HG03432 (cell line): Measurements from ENCODE around the gene FERMT3.
"Not testable (repeated sequence)": the region's sequence is repeated elsewhere in the genome, so short reads cannot be mapped to it uniquely, and the experiment has no call there.

Experiments used
- ATAC-seq: cut with Tn5 transposase; IDR thresholded peaks from one replicate; pipeline ENCODE4 v1.9.1; 2021; ENCODE audit warnings: mild to moderate bottlenecking, moderate library complexity; ENCODE audit not compliant: unreplicated experiment

FERMT3 gene

GRCh38 chr11:64206457-64207255 lies at the start of gene FERMT3:
Gene FERMT3, plus strand, starts transcription at chr11:64206721. Its CDS starts 644 bp downstream, at chr11:64207365.
- ATAC-seq, result peak; percentile 41

- no peak for ATAC-seq
These were observed 48.7 kb upstream of the FERMT3 start for GRCh38 chr11:64157631-64158394.

- no peak for ATAC-seq
These were observed 45.5 kb upstream of the FERMT3 start for GRCh38 chr11:64161037-64161436.

GRCh38 chr11:64162769-64163168 lies 43.8 kb upstream of the FERMT3 start:
- ATAC-seq, result not testable (repeated sequence)

- no peak for ATAC-seq
These were observed 42.6 kb upstream of the FERMT3 start for GRCh38 chr11:64163951-64164350.

- ATAC-seq, result no peak
These were observed 41.9 kb upstream of the FERMT3 start for GRCh38 chr11:64164392-64165312.

- peak; percentile 10 for ATAC-seq
These were observed 41.1 kb upstream of the FERMT3 start for GRCh38 chr11:64165481-64165841.

GRCh38 chr11:64165842-64166635 lies 40.5 kb upstream of the FERMT3 start, which contains the start of gene MACROD1:
Gene MACROD1, minus strand, starts transcription at chr11:64166113. Its CDS starts 119 bp downstream, at chr11:64165994.
- peak; percentile 79 for ATAC-seq

GRCh38 chr11:64170419-64170818 lies 36.1 kb upstream of the FERMT3 start:
- ATAC-seq, result no peak

GRCh38 chr11:64173616-64174355 lies 32.7 kb upstream of the FERMT3 start:
- ATAC-seq, result no peak

- ATAC-seq, result no peak
These were observed 29.8 kb upstream of the FERMT3 start for GRCh38 chr11:64176751-64177150.

- no peak for ATAC-seq
These were observed 28.3 kb upstream of the FERMT3 start for GRCh38 chr11:64178203-64178602.

- no peak for ATAC-seq
These were observed 27.4 kb upstream of the FERMT3 start for GRCh38 chr11:64178951-64179639.

GRCh38 chr11:64180891-64181290 lies 25.6 kb upstream of the FERMT3 start:
- no peak for ATAC-seq

- no peak for ATAC-seq
These were observed 24.8 kb upstream of the FERMT3 start for GRCh38 chr11:64181506-64182411.

- ATAC-seq, result no peak
These were observed 22.6 kb upstream of the FERMT3 start for GRCh38 chr11:64183890-64184289.

GRCh38 chr11:64185175-64185692 lies 21.3 kb upstream of the FERMT3 start:
- ATAC-seq, result peak; percentile 25
